GM23338 (cell line): ENCODE results near the gene ZXDC. TPM values are rescaled to one million over a fixed set of nuclear protein-coding genes. Genes with fewer than 3 reads are reported as not detected.
A peak's percentile ranks its signal among the peaks of the same experiment; 100 is the strongest.

Experiments
- ATAC-seq: fragments of 200-7000 bp; cut with Tn5 transposase; 3 replicates; pipeline ENCODE4 v1.9.1; 2020
- DNase-seq: peaks from one replicate; pipeline ENCODE4 v3.0.0-alpha.2; 2015; ENCODE audit warnings: low spot score
- H2AFZ ChIP-seq: fragments of 200-600 bp; sonication (generic); 2 replicates; pipeline ENCODE4 v1.8.0; 2016; ENCODE audit warnings: antibody characterized with exemption, mild to moderate bottlenecking, moderate library complexity
- H3F3A ChIP-seq: fragments of 200-600 bp; sonication (generic); replicated peaks from 2 replicates; pipeline ENCODE4 v1.8.0; 2017; ENCODE audit warnings: antibody characterized with exemption, mixed run types, low read depth
- H3K27ac ChIP-seq: fragments of 200-600 bp; sonication (generic); 2 replicates; pipeline ENCODE4 v1.6.1; 2016; ENCODE audit warnings: low read depth
- H3K27me3 ChIP-seq: fragments of 200-600 bp; sonication (generic); 2 replicates; pipeline ENCODE4 v1.8.0; 2016; ENCODE audit warnings: mild to moderate bottlenecking, mixed run types, moderate library complexity; ENCODE audit not compliant: insufficient read depth
- H3K36me3 ChIP-seq: fragments of 200-600 bp; sonication (generic); 2 replicates; pipeline ENCODE4 v1.8.0; 2016; ENCODE audit warnings: mild to moderate bottlenecking; ENCODE audit not compliant: insufficient read depth
- H3K4me1 ChIP-seq: fragments of 200-600 bp; sonication (generic); 2 replicates; pipeline ENCODE4 v1.8.0; 2016; ENCODE audit warnings: mild to moderate bottlenecking, moderate library complexity; ENCODE audit not compliant: insufficient read depth
- H3K4me2 ChIP-seq: fragments of 200-600 bp; sonication (generic); 2 replicates; pipeline ENCODE4 v1.7.1; 2017; ENCODE audit warnings: mixed run types
- H3K4me3 ChIP-seq: fragments of 200-600 bp; sonication (generic); 2 replicates; pipeline ENCODE4 v1.6.1; 2016; ENCODE audit warnings: mixed run types
- H3K79me2 ChIP-seq: fragments of 200-600 bp; sonication (generic); replicated peaks from 2 replicates; pipeline ENCODE4 v1.8.0; 2017; ENCODE audit warnings: mild to moderate bottlenecking; ENCODE audit not compliant: insufficient read depth
- H3K9me2 ChIP-seq: fragments of 200-600 bp; sonication (generic); 2 replicates; pipeline ENCODE4 v1.8.0; 2017; ENCODE audit not compliant: insufficient read depth
- H4K20me1 ChIP-seq: fragments of 200-600 bp; sonication (generic); replicated peaks from 2 replicates; pipeline ENCODE4 v1.8.0; 2017; ENCODE audit warnings: mild to moderate bottlenecking; ENCODE audit not compliant: insufficient read depth
- H3K27ac Mint-ChIP-seq: 2 replicates; pipeline ENCODE4 v1.8.0; 2020; ENCODE audit warnings: inconsistent platforms, mild to moderate bottlenecking, moderate library complexity, mixed read lengths
- H3K27me3 Mint-ChIP-seq: 3 replicates; pipeline ENCODE4 v1.8.0; 2022; ENCODE audit warnings: low read depth, mild to moderate bottlenecking, moderate library complexity, mixed read lengths, inconsistent platforms; ENCODE audit not compliant: insufficient read depth, poor library complexity
- H3K36me3 Mint-ChIP-seq: 3 replicates; pipeline ENCODE4 v1.8.0; 2021; ENCODE audit warnings: low read depth, mild to moderate bottlenecking, inconsistent platforms, moderate library complexity, mixed read lengths
- H3K4me1 Mint-ChIP-seq: 3 replicates; pipeline ENCODE4 v1.8.0; 2020; ENCODE audit warnings: mild to moderate bottlenecking, inconsistent platforms, mixed read lengths
- H3K4me3 Mint-ChIP-seq: 3 replicates; pipeline ENCODE4 v1.8.0; 2021; ENCODE audit warnings: moderate library complexity, mild to moderate bottlenecking, inconsistent platforms, mixed read lengths
- H3K9me3 Mint-ChIP-seq: 3 replicates; pipeline ENCODE4 v1.8.0; 2020; ENCODE audit warnings: moderate library complexity, mild to moderate bottlenecking, inconsistent platforms, mixed read lengths
- CREB1 ChIP-seq: fragments of 250-450 bp; sonication (Bioruptor Pico); IDR thresholded peaks from 2 replicates; pipeline ENCODE4 v1.5.0; 2020; ENCODE audit warnings: low read depth, mild to moderate bottlenecking, moderate library complexity
- ETS1 ChIP-seq: IDR thresholded peaks from 2 replicates; pipeline ENCODE4 v1.6.1; 2016; ENCODE audit warnings: antibody characterized with exemption
- EZH2 ChIP-seq: fragments of 200-600 bp; sonication (generic); IDR thresholded peaks from one replicate; pipeline ENCODE4 v1.8.0; 2017; ENCODE audit warnings: antibody characterized with exemption, mild to moderate bottlenecking, low read depth; ENCODE audit not compliant: unreplicated experiment
- EZH2phosphoT487 ChIP-seq: fragments of 200-600 bp; sonication (generic); IDR thresholded peaks from one replicate; pipeline ENCODE4 v1.8.1; 2018; ENCODE audit warnings: antibody characterized with exemption; ENCODE audit not compliant: unreplicated experiment
- polyA plus RNA-seq: library from polyadenylated mRNA; unstranded; fragments of >200 nt; fragmentation: Nextera tagmentation; extraction: Ambion mirVana; gene quantifications from 2 replicates; pipeline ENCODE4 v1.2.1, GENCODE V29; 2016
- total RNA-seq: library from RNA; depleted of rRNA; stranded (reverse); fragments of >200 nt; shearing (Covaris generic); gene quantifications from 2 replicates; pipeline ENCODE4 v1.2.3, GENCODE V29; 2014
- TF ChIP-seq, protein P1 (sequence below), 2 experiments: fragments of 200-600 bp in 1 of 2; sonication (generic) in 1 of 2; conservative IDR thresholded peaks; 2 replicates each; pipeline versions ENCODE4 v1.5.1 to v1.6.1; 2016 to 2017; ENCODE audit warnings: antibody characterized with exemption in 2 of 2, low read depth in 2 of 2, mild to moderate bottlenecking in 2 of 2, moderate library complexity in 1 of 2
- TF ChIP-seq, protein P2 (sequence below): fragments of 250-450 bp; sonication (Bioruptor Pico); IDR thresholded peaks from 2 replicates; pipeline ENCODE4 v1.5.0; 2020; ENCODE audit warnings: mild to moderate bottlenecking, moderate library complexity

The ZXDC gene
- total and polyA plus RNA-seq, 2 experiments from 2014 or later, result 5.7 to 45.1 TPM

- Histone ChIP-seq H3K4me3 (no peak overlapping the region), H3K27ac (no peak overlapping the region), H3F3A (peaks cover 13% of the 10 kb centered on the region), H3K4me2 (no peak overlapping the region), H3K9me2 (no peaks in the 10 kb centered on the region), H2AFZ (0 out of 2 replicates have a peak overlapping the region, but pooled peaks have one; percentile 38), H3K79me2 (no peaks in the 10 kb centered on the region), H3K27me3 (no peaks in the 10 kb centered on the region), H3K4me1 (peaks cover 8% of the 10 kb centered on the region; the same call in 1 of the 2 replicates), H4K20me1 (no peaks in the 10 kb centered on the region), H3K36me3 (no peaks in the 10 kb centered on the region)
- DNase-seq (peak; percentile 45), ATAC-seq (peak; percentile 61)
- Mint-ChIP-seq H3K36me3 (no peaks in the 10 kb centered on the region), H3K9me3 (no peaks in the 10 kb centered on the region), H3K4me1 (peaks cover 14% of the 10 kb centered on the region), H3K27me3 (peaks cover 15% of the 10 kb centered on the region), H3K27ac (peak overlapping the region; percentile 72; the same call in 1 of the 2 replicates), H3K4me3 (no peak overlapping the region)
- no peak for TF ChIP-seq CREB1 (CRISPR knock-in tag)
- TF ChIP-seq, protein P1, sequence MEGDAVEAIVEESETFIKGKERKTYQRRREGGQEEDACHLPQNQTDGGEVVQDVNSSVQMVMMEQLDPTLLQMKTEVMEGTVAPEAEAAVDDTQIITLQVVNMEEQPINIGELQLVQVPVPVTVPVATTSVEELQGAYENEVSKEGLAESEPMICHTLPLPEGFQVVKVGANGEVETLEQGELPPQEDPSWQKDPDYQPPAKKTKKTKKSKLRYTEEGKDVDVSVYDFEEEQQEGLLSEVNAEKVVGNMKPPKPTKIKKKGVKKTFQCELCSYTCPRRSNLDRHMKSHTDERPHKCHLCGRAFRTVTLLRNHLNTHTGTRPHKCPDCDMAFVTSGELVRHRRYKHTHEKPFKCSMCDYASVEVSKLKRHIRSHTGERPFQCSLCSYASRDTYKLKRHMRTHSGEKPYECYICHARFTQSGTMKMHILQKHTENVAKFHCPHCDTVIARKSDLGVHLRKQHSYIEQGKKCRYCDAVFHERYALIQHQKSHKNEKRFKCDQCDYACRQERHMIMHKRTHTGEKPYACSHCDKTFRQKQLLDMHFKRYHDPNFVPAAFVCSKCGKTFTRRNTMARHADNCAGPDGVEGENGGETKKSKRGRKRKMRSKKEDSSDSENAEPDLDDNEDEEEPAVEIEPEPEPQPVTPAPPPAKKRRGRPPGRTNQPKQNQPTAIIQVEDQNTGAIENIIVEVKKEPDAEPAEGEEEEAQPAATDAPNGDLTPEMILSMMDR (conservative IDR thresholded peaks at IDR 0.05; ENCODE audit: low read depth in 2 of 2), result peak; percentile 21 to 62; a peak in 3 of 4 replicates
Measured at GRCh38 chr3:126498929-126499328, 23.2 kb upstream of the ZXDC start.

DNA sequence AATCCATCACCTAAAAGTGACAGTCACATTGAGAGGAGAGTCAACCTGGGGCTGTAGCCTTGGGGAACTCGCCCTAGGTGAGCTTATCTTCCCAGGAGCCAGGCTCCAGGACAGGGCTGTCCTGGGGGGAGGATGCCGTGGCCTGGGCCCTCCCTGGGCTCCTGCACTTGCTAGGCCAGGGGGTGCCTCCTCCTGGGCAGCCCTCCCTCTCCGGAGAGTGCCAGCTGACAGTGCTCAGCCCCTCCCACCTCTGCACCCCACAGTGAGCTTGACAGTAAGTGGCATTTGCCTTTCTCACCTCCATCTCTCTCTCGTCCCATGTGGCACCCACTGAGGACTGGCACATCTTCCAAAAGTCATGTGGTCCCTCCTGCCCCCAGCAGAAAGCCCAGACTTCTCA is 22.8 kb upstream of the ZXDC start:
- H3K27me3 ChIP-seq, result no peaks in the 10 kb centered on the region
- no peaks in the 10 kb centered on the region for H3K9me2 ChIP-seq
- H3K27ac Mint-ChIP-seq, result peak overlapping the region; percentile 72; the same call in 1 of the 2 replicates
- peaks cover 15% of the 10 kb centered on the region for H3K27me3 Mint-ChIP-seq
- H4K20me1 ChIP-seq, result no peaks in the 10 kb centered on the region
- no peak for ATAC-seq
- no peaks in the 10 kb centered on the region for H3K9me3 Mint-ChIP-seq
- H3K4me3 ChIP-seq, result no peak overlapping the region
- DNase-seq, result no peak
- no peaks in the 10 kb centered on the region for H3K79me2 ChIP-seq
- H3K36me3 Mint-ChIP-seq, result no peaks in the 10 kb centered on the region
- no peak overlapping the region for H3K4me3 Mint-ChIP-seq
- peaks cover 14% of the 10 kb centered on the region for H3K4me1 Mint-ChIP-seq
- peaks cover 13% of the 10 kb centered on the region for H3F3A ChIP-seq
- H3K4me2 ChIP-seq, result no peak overlapping the region
- peaks cover 8% of the 10 kb centered on the region; the same call in 1 of the 2 replicates for H3K4me1 ChIP-seq
- H3K27ac ChIP-seq, result no peak overlapping the region
- no peaks in the 10 kb centered on the region for H3K36me3 ChIP-seq
- no peak overlapping the region for H2AFZ ChIP-seq
- TF ChIP-seq EZH2phosphoT487, result no peak

GRCh38 chr3:126497956-126498355 is 22.3 kb upstream of the ZXDC start:
- no peak overlapping the region for H3K4me3 ChIP-seq
- H3K27me3 ChIP-seq, result no peaks in the 10 kb centered on the region
- H3K27ac ChIP-seq, result no peak overlapping the region
- H3K4me2 ChIP-seq, result no peak overlapping the region
- H3K79me2 ChIP-seq, result no peaks in the 10 kb centered on the region
- DNase-seq (no peak), ATAC-seq (no peak)
- H2AFZ ChIP-seq, result no peak overlapping the region
- H3K4me1 Mint-ChIP-seq, result peaks cover 14% of the 10 kb centered on the region
- peaks cover 13% of the 10 kb centered on the region for H3F3A ChIP-seq
- peaks cover 15% of the 10 kb centered on the region for H3K27me3 Mint-ChIP-seq
- no peaks in the 10 kb centered on the region for H3K36me3 Mint-ChIP-seq
- no peak overlapping the region for H3K4me3 Mint-ChIP-seq
- H3K9me2 ChIP-seq, result no peaks in the 10 kb centered on the region
- no peak overlapping the region for H3K27ac Mint-ChIP-seq
- H4K20me1 ChIP-seq, result no peaks in the 10 kb centered on the region
- peaks cover 8% of the 10 kb centered on the region; the same call in 1 of the 2 replicates for H3K4me1 ChIP-seq
- H3K36me3 ChIP-seq, result no peaks in the 10 kb centered on the region
- no peaks in the 10 kb centered on the region for H3K9me3 Mint-ChIP-seq
- TF ChIP-seq ETS1 (no peak), EZH2 (no peak)
- TF ChIP-seq, protein P2, sequence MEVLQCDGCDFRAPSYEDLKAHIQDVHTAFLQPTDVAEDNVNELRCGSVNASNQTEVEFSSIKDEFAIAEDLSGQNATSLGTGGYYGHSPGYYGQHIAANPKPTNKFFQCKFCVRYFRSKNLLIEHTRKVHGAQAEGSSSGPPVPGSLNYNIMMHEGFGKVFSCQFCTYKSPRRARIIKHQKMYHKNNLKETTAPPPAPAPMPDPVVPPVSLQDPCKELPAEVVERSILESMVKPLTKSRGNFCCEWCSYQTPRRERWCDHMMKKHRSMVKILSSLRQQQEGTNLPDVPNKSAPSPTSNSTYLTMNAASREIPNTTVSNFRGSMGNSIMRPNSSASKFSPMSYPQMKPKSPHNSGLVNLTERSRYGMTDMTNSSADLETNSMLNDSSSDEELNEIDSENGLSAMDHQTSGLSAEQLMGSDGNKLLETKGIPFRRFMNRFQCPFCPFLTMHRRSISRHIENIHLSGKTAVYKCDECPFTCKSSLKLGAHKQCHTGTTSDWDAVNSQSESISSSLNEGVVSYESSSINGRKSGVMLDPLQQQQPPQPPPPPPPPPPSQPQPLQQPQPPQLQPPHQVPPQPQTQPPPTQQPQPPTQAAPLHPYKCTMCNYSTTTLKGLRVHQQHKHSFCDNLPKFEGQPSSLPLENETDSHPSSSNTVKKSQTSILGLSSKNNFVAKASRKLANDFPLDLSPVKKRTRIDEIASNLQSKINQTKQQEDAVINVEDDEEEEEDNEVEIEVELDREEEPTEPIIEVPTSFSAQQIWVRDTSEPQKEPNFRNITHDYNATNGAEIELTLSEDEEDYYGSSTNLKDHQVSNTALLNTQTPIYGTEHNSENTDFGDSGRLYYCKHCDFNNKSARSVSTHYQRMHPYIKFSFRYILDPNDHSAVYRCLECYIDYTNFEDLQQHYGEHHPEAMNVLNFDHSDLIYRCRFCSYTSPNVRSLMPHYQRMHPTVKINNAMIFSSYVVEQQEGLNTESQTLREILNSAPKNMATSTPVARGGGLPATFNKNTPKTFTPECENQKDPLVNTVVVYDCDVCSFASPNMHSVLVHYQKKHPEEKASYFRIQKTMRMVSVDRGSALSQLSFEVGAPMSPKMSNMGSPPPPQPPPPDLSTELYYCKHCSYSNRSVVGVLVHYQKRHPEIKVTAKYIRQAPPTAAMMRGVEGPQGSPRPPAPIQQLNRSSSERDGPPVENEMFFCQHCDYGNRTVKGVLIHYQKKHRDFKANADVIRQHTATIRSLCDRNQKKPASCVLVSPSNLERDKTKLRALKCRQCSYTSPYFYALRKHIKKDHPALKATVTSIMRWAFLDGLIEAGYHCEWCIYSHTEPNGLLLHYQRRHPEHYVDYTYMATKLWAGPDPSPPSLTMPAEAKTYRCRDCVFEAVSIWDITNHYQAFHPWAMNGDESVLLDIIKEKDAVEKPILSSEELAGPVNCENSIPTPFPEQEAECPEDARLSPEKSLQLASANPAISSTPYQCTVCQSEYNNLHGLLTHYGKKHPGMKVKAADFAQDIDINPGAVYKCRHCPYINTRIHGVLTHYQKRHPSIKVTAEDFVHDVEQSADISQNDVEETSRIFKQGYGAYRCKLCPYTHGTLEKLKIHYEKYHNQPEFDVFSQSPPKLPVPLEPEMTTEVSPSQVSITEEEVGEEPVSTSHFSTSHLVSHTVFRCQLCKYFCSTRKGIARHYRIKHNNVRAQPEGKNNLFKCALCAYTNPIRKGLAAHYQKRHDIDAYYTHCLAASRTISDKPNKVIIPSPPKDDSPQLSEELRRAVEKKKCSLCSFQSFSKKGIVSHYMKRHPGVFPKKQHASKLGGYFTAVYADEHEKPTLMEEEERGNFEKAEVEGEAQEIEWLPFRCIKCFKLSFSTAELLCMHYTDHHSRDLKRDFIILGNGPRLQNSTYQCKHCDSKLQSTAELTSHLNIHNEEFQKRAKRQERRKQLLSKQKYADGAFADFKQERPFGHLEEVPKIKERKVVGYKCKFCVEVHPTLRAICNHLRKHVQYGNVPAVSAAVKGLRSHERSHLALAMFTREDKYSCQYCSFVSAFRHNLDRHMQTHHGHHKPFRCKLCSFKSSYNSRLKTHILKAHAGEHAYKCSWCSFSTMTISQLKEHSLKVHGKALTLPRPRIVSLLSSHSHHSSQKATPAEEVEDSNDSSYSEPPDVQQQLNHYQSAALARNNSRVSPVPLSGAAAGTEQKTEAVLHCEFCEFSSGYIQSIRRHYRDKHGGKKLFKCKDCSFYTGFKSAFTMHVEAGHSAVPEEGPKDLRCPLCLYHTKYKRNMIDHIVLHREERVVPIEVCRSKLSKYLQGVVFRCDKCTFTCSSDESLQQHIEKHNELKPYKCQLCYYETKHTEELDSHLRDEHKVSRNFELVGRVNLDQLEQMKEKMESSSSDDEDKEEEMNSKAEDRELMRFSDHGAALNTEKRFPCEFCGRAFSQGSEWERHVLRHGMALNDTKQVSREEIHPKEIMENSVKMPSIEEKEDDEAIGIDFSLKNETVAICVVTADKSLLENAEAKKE, result no peak
